ENCODE data around the gene MRPL37.
A peak's percentile ranks its signal among the peaks of the same experiment; 100 is the strongest.

DNA sequence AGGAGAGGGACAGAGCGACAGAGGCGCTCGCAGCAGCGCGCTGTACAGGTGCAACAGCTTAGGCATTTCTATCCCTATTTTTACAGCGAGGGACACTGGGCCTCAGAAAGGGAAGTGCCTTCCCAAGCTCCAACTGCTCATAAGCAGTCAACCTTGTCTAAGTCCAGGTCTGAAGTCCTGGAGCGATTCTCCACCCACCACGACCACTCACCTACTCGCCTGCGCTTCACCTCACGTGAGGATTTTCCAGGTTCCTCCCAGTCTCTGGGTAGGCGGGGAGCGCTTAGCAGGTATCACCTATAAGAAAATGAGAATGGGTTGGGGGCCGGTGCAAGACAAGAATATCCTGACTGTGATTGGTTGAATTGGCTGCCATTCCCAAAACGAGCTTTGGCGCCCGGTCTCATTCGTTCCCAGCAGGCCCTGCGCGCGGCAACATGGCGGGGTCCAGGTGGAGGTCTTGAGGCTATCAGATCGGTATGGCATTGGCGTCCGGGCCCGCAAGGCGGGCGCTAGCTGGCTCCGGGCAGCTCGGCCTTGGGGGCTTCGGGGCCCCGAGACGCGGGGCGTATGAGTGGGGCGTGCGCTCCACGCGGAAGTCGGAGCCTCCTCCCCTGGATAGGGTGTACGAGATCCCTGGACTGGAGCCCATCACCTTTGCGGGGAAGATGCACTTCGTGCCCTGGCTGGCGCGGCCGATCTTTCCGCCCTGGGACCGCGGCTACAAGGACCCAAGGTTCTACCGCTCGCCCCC, at the start of gene MRPL37, which contains the start of gene CYB5RL:
- TF ChIP-seq, protein P1, sequence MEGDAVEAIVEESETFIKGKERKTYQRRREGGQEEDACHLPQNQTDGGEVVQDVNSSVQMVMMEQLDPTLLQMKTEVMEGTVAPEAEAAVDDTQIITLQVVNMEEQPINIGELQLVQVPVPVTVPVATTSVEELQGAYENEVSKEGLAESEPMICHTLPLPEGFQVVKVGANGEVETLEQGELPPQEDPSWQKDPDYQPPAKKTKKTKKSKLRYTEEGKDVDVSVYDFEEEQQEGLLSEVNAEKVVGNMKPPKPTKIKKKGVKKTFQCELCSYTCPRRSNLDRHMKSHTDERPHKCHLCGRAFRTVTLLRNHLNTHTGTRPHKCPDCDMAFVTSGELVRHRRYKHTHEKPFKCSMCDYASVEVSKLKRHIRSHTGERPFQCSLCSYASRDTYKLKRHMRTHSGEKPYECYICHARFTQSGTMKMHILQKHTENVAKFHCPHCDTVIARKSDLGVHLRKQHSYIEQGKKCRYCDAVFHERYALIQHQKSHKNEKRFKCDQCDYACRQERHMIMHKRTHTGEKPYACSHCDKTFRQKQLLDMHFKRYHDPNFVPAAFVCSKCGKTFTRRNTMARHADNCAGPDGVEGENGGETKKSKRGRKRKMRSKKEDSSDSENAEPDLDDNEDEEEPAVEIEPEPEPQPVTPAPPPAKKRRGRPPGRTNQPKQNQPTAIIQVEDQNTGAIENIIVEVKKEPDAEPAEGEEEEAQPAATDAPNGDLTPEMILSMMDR (IDR thresholded peaks at IDR 0.05): peak in 2 of 4 experiments; percentile 9 to 24
- peak; percentile 97 for TF ChIP-seq POLR2AphosphoS5 (IDR thresholded peaks at IDR 0.05)

All from prostate gland (tissue), 2 donors.